Measurements from ENCODE around the gene AKAP6. TPM values are rescaled to one million over a fixed set of nuclear protein-coding genes. Genes with fewer than 3 reads are reported as not detected.

AKAP6 gene
- total RNA-seq, 1 donor from 2014 or later: 2.8 TPM

GRCh38 chr14:32366986-32367385 lies 37.9 kb downstream of the AKAP6 start:
- no peaks in the 10 kb centered on the region for H4K20me1 ChIP-seq (ENCODE audit: insufficient read depth, low read length)
- Mint-ChIP-seq H3K36me3 (ENCODE audit: low read depth, unreplicated experiment) (no peaks in the 10 kb centered on the region), H3K9me3 (ENCODE audit: unreplicated experiment) (peaks cover 3% of the 10 kb centered on the region), H3K4me3 (ENCODE audit: unreplicated experiment) (no peak overlapping the region), H3K27ac (ENCODE audit: unreplicated experiment) (no peak overlapping the region), H3K27me3 (ENCODE audit: low read depth, unreplicated experiment) (peaks cover 2% of the 10 kb centered on the region), H3K4me1 (ENCODE audit: low read depth, unreplicated experiment) (peaks cover 29% of the 10 kb centered on the region)
- H3K9ac ChIP-seq (ENCODE audit: low read length): peak overlapping the region; percentile 5
- FAIRE-seq (no peak), DNase-seq (ENCODE audit: low read depth) (peak; percentile 52)
- no peak overlapping the region for H3K4me3 ChIP-seq (ENCODE audit: insufficient read depth, low read depth, low read length)
- H3K36me3 ChIP-seq (ENCODE audit: insufficient read depth, low read length): no peaks in the 10 kb centered on the region
- H3K27me3 ChIP-seq (ENCODE audit: insufficient read depth, low read length): no peaks in the 10 kb centered on the region
- H3K4me1 ChIP-seq (ENCODE audit: insufficient read depth, low read length): peaks cover 34% of the 10 kb centered on the region
- no peak overlapping the region for H2AFZ ChIP-seq (ENCODE audit: low read depth, low read length)
- H3K79me2 ChIP-seq (ENCODE audit: insufficient read depth, low read length): no peaks in the 10 kb centered on the region
- TF ChIP-seq, protein P1, sequence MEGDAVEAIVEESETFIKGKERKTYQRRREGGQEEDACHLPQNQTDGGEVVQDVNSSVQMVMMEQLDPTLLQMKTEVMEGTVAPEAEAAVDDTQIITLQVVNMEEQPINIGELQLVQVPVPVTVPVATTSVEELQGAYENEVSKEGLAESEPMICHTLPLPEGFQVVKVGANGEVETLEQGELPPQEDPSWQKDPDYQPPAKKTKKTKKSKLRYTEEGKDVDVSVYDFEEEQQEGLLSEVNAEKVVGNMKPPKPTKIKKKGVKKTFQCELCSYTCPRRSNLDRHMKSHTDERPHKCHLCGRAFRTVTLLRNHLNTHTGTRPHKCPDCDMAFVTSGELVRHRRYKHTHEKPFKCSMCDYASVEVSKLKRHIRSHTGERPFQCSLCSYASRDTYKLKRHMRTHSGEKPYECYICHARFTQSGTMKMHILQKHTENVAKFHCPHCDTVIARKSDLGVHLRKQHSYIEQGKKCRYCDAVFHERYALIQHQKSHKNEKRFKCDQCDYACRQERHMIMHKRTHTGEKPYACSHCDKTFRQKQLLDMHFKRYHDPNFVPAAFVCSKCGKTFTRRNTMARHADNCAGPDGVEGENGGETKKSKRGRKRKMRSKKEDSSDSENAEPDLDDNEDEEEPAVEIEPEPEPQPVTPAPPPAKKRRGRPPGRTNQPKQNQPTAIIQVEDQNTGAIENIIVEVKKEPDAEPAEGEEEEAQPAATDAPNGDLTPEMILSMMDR (IDR thresholded peaks at IDR 0.05; ENCODE audit: insufficient read depth, low read depth, low read length): no peak
- no peak for TF ChIP-seq EZH2 (IDR thresholded peaks at IDR 0.05; ENCODE audit: insufficient read depth, low read length)
- H3K27ac ChIP-seq (ENCODE audit: low read depth, low read length): peak overlapping the region; percentile 43
- H3K9me3 ChIP-seq (ENCODE audit: insufficient read depth, low read depth, low read length): no peaks in the 10 kb centered on the region
- H3K4me2 ChIP-seq (ENCODE audit: low read length): peak overlapping the region; percentile 36

DNA sequence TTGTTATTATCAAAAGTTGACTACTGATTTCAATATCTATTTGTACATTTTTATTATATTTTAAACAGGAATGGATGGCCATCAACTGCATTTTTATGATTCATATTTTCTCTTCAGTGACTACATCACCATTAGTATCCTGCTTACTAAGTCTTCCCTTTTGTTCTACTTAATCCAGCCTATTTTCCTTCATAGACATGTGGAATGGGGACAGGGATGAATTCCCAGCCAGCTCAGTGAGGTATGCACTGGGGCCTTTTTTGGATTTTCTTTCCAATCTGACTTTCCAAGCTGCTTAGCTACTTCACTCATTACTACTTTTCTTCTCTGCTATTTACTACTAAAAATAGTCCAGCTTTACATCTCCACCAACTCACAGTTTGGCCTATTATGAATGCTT lies 38.4 kb downstream of the AKAP6 start:
- Histone ChIP-seq H3K4me3 (ENCODE audit: insufficient read depth, low read depth, low read length) (no peak overlapping the region), H3K27me3 (ENCODE audit: insufficient read depth, low read length) (no peaks in the 10 kb centered on the region), H3K9ac (ENCODE audit: low read length) (no peak overlapping the region), H3K4me1 (ENCODE audit: insufficient read depth, low read length) (peaks cover 36% of the 10 kb centered on the region), H3K4me2 (ENCODE audit: low read length) (no peak overlapping the region), H2AFZ (ENCODE audit: low read depth, low read length) (no peak overlapping the region), H4K20me1 (ENCODE audit: insufficient read depth, low read length) (no peaks in the 10 kb centered on the region), H3K36me3 (ENCODE audit: insufficient read depth, low read length) (no peaks in the 10 kb centered on the region), H3K9me3 (ENCODE audit: insufficient read depth, low read depth, low read length) (no peaks in the 10 kb centered on the region), H3K27ac (ENCODE audit: low read depth, low read length) (peak overlapping the region; percentile 43), H3K79me2 (ENCODE audit: insufficient read depth, low read length) (no peaks in the 10 kb centered on the region)
- Mint-ChIP-seq H3K27me3 (ENCODE audit: low read depth, unreplicated experiment) (peaks cover 2% of the 10 kb centered on the region), H3K36me3 (ENCODE audit: low read depth, unreplicated experiment) (no peaks in the 10 kb centered on the region), H3K4me3 (ENCODE audit: unreplicated experiment) (no peak overlapping the region), H3K9me3 (ENCODE audit: unreplicated experiment) (peaks cover 3% of the 10 kb centered on the region), H3K27ac (ENCODE audit: unreplicated experiment) (no peak overlapping the region), H3K4me1 (ENCODE audit: low read depth, unreplicated experiment) (peaks cover 28% of the 10 kb centered on the region)
- no peak for TF ChIP-seq EZH2 (IDR thresholded peaks at IDR 0.05; ENCODE audit: insufficient read depth, low read length)
- TF ChIP-seq, protein P1 (IDR thresholded peaks at IDR 0.05; ENCODE audit: insufficient read depth, low read depth, low read length): no peak
- peak; percentile 33 for DNase-seq (ENCODE audit: low read depth)
- no peak for FAIRE-seq

- peaks cover 42% of the 10 kb centered on the region for H3K4me1 ChIP-seq (ENCODE audit: insufficient read depth, low read length)
- no peak overlapping the region for H3K9ac ChIP-seq (ENCODE audit: low read length)
- DNase-seq (ENCODE audit: low read depth) (no peak), FAIRE-seq (peak; percentile 34)
- H3K9me3 ChIP-seq (ENCODE audit: insufficient read depth, low read depth, low read length): no peaks in the 10 kb centered on the region
- no peaks in the 10 kb centered on the region for H3K27me3 ChIP-seq (ENCODE audit: insufficient read depth, low read length)
- H3K9me3 Mint-ChIP-seq (ENCODE audit: unreplicated experiment): peaks cover 3% of the 10 kb centered on the region
- no peaks in the 10 kb centered on the region for H3K27me3 Mint-ChIP-seq (ENCODE audit: low read depth, unreplicated experiment)
- no peak overlapping the region for H3K27ac Mint-ChIP-seq (ENCODE audit: unreplicated experiment)
- no peaks in the 10 kb centered on the region for H3K36me3 Mint-ChIP-seq (ENCODE audit: low read depth, unreplicated experiment)
- H3K79me2 ChIP-seq (ENCODE audit: insufficient read depth, low read length): no peaks in the 10 kb centered on the region
- H3K4me2 ChIP-seq (ENCODE audit: low read length): no peak overlapping the region
- H4K20me1 ChIP-seq (ENCODE audit: insufficient read depth, low read length): no peaks in the 10 kb centered on the region
- H3K4me3 ChIP-seq (ENCODE audit: insufficient read depth, low read depth, low read length): no peak overlapping the region
- H2AFZ ChIP-seq (ENCODE audit: low read depth, low read length): no peak overlapping the region
- H3K4me1 Mint-ChIP-seq (ENCODE audit: low read depth, unreplicated experiment): peaks cover 31% of the 10 kb centered on the region
- H3K27ac ChIP-seq (ENCODE audit: low read depth, low read length): no peak overlapping the region
- TF ChIP-seq EZH2 (IDR thresholded peaks at IDR 0.05; ENCODE audit: insufficient read depth, low read length): no peak
- TF ChIP-seq, protein P1 (IDR thresholded peaks at IDR 0.05; ENCODE audit: insufficient read depth, low read depth, low read length): no peak
- no peaks in the 10 kb centered on the region for H3K36me3 ChIP-seq (ENCODE audit: insufficient read depth, low read length)
- H3K4me3 Mint-ChIP-seq (ENCODE audit: unreplicated experiment): no peak overlapping the region
These were observed 39.0 kb downstream of the AKAP6 start for GRCh38 chr14:32368107-32368506.
